Upper lobe of right lung (tissue), 1 donor: ENCODE measurements around the gene PPY. TPM values are rescaled to one million over a fixed set of nuclear protein-coding genes. Genes with fewer than 3 reads are reported as not detected.

Source experiments
- ATAC-seq: fragments of 200-7000 bp; cut with Tn5 transposase; one replicate; pipeline ENCODE4 v1.9.1; 2020; ENCODE audit warnings: mild to moderate bottlenecking, moderate library complexity
- DNase-seq: peaks from one replicate; pipeline ENCODE4 v3.0.0-alpha.2; 2020
- H3K27ac ChIP-seq: fragments of 200-600 bp; one replicate; pipeline ENCODE4 v1.8.0; 2022
- H3K27me3 ChIP-seq: fragments of 200-600 bp; one replicate; pipeline ENCODE4 v1.8.0; 2022; ENCODE audit warnings: mild to moderate bottlenecking
- H3K36me3 ChIP-seq: fragments of 200-600 bp; one replicate; pipeline ENCODE4 v1.8.0; 2022
- H3K4me1 ChIP-seq: fragments of 200-600 bp; one replicate; pipeline ENCODE4 v1.8.0; 2022
- H3K4me3 ChIP-seq: fragments of 200-600 bp; one replicate; pipeline ENCODE4 v1.8.0; 2022; ENCODE audit warnings: mild to moderate bottlenecking
- H3K9me3 ChIP-seq: fragments of 200-600 bp; one replicate; pipeline ENCODE4 v1.8.0; 2022
- CTCF ChIP-seq: fragments of 200-600 bp; IDR thresholded peaks from one replicate; pipeline ENCODE4 v1.8.0; 2022; ENCODE audit warnings: antibody characterized with exemption
- intact Hi-C: fragments of 100-400 bp; cut with DNase I; formaldehyde crosslinking; loops from one replicate; pipeline ENCODE4 v1.11.0; 2022
- total RNA-seq: library from RNA; stranded (reverse); fragmentation: NEBNext Ultra II Directional; extraction: Animal tissue kit (Norgen Biotek cat#: 25700); gene quantifications from one replicate; pipeline ENCODE4 v1.2.1, GENCODE V29; 2021
- donor health status: DM: no; HTN: yes; CAD: no; lungs with severe emphysema.

Gene PPY
- total RNA-seq, 1 donor from 2014 or later = not detected

DNA sequence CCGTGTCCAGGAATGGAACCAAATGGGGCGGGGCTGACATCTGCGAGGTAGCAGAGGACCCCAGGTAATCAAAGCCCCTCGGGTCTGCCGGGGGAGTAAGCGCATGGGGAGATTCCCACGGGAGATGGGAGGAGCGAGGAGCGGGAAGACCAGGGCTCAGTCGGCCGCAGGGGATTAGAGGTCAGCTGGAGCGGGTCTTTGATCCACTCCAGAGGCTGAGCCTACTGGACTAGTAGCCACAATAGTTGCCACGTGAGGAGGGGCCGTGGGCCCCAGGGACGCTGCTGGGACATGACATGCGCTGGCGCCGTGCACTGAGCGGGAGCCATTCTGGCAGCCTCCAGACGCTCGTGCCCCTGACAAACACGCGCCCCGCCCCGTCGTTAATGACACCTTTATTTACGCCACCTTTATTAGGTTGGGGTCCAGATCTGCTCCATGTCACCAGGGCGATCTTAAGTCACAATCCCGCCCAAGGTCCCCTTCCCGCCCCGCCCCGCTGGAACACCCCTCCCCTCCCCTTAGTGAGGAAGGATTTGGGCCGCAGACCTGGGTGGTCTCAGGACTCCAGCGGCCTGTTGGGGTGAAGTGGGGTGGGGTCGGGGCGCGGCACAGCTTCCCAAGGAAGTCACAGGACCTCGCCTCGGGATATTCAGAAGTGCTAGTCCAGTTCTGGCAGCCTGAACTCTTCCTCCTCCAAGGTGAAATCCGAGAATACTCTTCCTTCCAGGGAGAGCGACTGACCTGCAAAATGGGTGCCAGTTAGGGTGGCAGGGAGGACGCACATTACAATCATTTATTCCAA lies 15.0 kb downstream of the PPY start:
- Histone ChIP-seq H3K27me3 (peaks cover 18% of the 10 kb centered on the region), H3K9me3 (no peaks in the 10 kb centered on the region), H3K4me3 (peak overlapping the region; percentile 36), H3K27ac (no peak overlapping the region), H3K4me1 (peaks cover 13% of the 10 kb centered on the region), H3K36me3 (no peaks in the 10 kb centered on the region)
- DNase-seq (peak; percentile 66), ATAC-seq (peak; percentile 38)
- intact Hi-C loops = no loop called here
- no peak for TF ChIP-seq CTCF

DNA sequence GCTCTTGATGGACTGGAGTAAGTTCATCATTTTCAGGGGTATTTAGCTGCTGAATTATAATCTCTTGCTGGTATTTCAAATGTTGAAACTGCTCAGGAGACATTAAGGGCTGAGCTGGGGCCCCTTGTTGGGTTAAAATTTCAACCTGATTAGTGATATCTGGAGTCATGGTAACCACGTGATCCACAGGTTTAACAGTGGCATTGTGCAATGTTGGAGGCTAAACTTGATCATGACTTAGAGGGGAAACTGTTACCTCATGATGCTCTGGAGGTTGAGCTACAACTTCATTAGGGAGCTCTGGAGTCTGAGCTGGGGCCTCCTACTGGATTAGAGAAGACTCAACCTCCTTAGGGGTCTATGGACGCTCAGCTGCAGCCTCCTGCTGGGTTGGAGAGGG lies 17.7 kb downstream of the PPY start:
- H3K36me3 ChIP-seq = no peaks in the 10 kb centered on the region
- intact Hi-C loops = no loop called here
- ATAC-seq = no peak
- H3K27ac ChIP-seq = no peak overlapping the region
- no peaks in the 10 kb centered on the region for H3K9me3 ChIP-seq
- no peak for DNase-seq
- H3K4me1 ChIP-seq = peaks cover 13% of the 10 kb centered on the region
- no peak for TF ChIP-seq CTCF
- peaks cover 18% of the 10 kb centered on the region for H3K27me3 ChIP-seq
- no peak overlapping the region for H3K4me3 ChIP-seq

DNA sequence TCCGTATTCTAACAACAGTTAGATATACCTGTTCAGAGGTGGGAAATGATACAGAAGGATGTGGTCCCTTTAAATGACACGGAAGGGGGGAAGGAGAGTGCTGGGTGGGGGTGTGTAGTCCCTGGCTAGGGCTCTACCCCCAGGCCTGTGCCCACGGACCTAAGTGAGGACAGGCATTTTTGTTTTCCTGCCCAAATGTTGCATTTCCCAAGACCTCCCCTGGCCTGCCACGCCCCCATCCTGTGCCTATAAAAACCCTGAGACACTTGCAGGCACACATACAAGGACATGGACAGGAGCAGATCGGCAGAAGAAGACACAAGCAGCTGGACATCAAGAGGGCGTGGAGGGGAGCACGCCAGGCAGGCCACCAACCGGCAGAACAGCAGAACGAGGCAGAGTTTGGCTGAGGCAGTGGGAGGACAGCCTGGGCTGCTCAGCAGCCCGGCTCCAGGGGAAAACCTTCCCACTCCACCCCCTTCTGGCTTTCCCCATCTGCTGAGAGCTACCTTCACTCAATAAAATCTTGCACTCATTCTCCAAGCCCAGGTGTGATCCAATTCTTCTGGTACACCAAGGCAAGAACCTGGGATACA lies 21.7 kb downstream of the PPY start:
- Histone ChIP-seq H3K4me3 (no peak overlapping the region), H3K9me3 (no peaks in the 10 kb centered on the region), H3K36me3 (no peaks in the 10 kb centered on the region), H3K27ac (no peak overlapping the region), H3K27me3 (no peaks in the 10 kb centered on the region), H3K4me1 (peaks cover 5% of the 10 kb centered on the region)
- intact Hi-C loops = no loop called here
- ATAC-seq = no peak
- DNase-seq = no peak
- TF ChIP-seq CTCF = no peak

DNA sequence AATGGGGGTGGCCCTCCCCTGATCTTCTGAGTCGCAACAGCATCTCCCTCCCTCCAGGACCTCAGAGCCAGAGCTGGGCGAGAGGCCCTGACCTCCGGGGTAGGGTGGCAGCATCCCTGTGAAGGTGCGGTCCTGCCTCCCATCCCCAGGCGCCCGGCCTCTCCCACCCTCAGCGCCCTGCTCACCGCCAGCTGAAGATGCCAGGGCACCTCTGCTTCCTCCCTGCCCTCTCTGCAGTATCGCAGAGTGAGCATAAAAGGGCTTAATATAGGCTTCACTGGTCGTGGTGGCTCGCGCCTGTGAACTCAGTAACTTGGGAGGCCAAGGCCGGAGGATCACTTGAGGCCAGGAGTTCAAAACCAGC lies 24.3 kb downstream of the PPY start:
- ATAC-seq (no peak), DNase-seq (no peak)
- intact Hi-C loops = no loop called here
- no peak overlapping the region for H3K4me3 ChIP-seq
- no peaks in the 10 kb centered on the region for H3K27me3 ChIP-seq
- H3K4me1 ChIP-seq = peaks cover 5% of the 10 kb centered on the region
- no peak overlapping the region for H3K27ac ChIP-seq
- no peaks in the 10 kb centered on the region for H3K36me3 ChIP-seq
- no peaks in the 10 kb centered on the region for H3K9me3 ChIP-seq
- no peak for TF ChIP-seq CTCF

DNA sequence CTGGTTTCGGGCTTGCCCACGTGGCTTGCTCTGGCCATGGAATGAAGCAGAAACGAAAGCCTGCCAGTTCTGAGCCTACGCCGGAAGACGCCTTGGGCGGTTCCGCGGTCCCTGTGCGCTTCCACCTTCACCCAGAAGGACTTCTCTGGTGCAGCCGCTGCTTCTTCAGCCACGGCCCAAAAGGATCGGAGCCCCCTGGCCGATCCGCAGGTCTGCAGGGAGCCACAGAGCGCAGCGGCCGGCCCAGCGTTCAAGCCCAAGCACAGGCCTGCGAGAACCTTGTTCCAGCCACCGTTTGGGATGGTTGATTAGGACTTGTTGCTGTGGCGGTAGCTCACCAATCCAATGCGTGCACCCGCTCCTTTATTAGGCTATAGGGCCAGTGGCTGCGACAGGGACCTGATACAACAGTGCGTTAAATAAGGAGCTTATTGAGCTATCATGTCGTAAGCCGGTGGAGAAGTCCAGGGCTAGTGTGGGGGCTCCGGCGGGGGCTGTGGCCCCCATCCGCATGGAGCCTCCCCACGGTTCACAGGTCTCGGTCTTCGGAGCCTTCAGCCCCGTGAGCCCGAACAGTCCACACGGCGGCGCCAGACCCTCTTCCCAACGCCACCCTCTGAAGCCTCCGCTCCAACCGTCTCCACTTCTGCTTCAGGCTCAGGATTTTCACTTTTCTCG lies 24.8 kb downstream of the PPY start:
- Histone ChIP-seq H3K27me3 (no peaks in the 10 kb centered on the region), H3K4me3 (peak overlapping the region; percentile 51), H3K36me3 (no peaks in the 10 kb centered on the region), H3K4me1 (peaks cover 5% of the 10 kb centered on the region), H3K9me3 (no peaks in the 10 kb centered on the region), H3K27ac (no peak overlapping the region)
- intact Hi-C loops = no loop called here
- ATAC-seq = peak; percentile 90
- peak; percentile 76 for DNase-seq
- TF ChIP-seq CTCF = peak; percentile 55
